ENCODE measurements around the gene MAST3.

Gene MAST3

DNA sequence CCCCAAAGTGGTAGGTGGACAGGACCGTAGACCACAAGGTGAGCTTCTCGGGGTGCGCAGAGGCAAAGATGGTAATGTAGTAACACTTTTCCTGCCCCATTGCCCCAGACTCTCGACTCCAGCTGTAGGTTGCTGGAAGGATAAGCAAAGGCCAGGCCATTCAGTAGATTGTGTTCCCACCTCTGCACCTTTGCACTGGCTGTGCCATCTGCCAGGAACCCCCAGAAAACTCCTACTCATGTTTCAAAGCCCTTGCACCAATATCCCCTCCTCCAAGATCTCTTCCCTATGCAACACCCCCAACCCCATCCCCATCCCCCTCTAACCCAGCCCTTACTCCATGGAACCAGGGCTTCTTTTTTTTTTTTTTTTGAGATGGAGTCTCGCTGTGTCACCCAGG is 29.2 kb upstream of the MAST3 start:
- no peak overlapping the region for H3K27ac ChIP-seq
- TF ChIP-seq ZFX (IDR thresholded peaks at IDR 0.05): no peak
- TF ChIP-seq, protein P1, sequence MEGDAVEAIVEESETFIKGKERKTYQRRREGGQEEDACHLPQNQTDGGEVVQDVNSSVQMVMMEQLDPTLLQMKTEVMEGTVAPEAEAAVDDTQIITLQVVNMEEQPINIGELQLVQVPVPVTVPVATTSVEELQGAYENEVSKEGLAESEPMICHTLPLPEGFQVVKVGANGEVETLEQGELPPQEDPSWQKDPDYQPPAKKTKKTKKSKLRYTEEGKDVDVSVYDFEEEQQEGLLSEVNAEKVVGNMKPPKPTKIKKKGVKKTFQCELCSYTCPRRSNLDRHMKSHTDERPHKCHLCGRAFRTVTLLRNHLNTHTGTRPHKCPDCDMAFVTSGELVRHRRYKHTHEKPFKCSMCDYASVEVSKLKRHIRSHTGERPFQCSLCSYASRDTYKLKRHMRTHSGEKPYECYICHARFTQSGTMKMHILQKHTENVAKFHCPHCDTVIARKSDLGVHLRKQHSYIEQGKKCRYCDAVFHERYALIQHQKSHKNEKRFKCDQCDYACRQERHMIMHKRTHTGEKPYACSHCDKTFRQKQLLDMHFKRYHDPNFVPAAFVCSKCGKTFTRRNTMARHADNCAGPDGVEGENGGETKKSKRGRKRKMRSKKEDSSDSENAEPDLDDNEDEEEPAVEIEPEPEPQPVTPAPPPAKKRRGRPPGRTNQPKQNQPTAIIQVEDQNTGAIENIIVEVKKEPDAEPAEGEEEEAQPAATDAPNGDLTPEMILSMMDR (conservative IDR thresholded peaks at IDR 0.05): no peak

DNA sequence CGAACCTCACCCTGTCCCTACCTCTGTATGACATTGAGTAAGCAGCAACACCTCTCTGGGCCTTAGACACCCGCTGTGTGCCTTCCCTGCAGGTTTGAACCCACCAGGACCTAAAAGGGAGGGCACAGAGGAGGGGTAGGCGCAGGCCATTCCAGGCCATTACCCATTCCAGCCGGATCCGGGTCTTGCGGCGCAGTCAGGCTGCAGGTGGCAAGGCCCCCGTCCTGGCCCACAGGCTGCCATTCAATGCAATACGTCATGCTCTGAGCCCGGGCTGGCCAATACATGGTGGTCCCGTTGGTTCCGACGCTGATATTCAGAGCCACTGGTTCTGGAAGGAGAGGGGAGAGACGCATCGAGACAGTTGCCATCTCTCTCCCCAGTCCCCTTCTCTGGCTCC is 28.2 kb upstream of the MAST3 start:
- no peak overlapping the region for H3K27ac ChIP-seq
- TF ChIP-seq, protein P1 (conservative IDR thresholded peaks at IDR 0.05): no peak
- no peak for TF ChIP-seq ZFX (IDR thresholded peaks at IDR 0.05)

DNA sequence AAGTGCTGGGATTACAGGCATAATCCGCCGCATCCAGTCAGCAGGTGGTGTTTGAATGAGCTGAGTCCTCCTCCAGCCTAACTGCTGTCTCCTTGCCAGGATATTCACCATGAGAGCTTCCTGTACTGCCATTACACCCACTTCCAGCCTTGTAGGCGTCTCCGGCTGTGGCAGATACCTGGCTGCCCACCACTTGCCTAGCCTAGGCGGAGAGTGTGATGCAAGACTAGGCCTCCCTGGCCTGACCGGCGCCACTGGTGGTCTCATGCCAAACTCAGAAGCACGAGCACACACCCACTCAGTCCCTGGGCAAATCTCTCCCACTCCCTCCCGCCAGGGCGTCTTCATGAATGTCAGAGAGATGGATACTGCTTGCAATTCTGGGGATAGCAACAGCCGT is 27.4 kb upstream of the MAST3 start:
- TF ChIP-seq ZFX (IDR thresholded peaks at IDR 0.05): no peak
- TF ChIP-seq, protein P1 (conservative IDR thresholded peaks at IDR 0.05): no peak
- H3K27ac ChIP-seq: no peak overlapping the region

GRCh38 chr19:18072335-18072734 is 25.2 kb upstream of the MAST3 start:
- H3K27ac ChIP-seq: no peak overlapping the region
- TF ChIP-seq, protein P1 (conservative IDR thresholded peaks at IDR 0.05): no peak
- no peak for TF ChIP-seq ZFX (IDR thresholded peaks at IDR 0.05)

DNA sequence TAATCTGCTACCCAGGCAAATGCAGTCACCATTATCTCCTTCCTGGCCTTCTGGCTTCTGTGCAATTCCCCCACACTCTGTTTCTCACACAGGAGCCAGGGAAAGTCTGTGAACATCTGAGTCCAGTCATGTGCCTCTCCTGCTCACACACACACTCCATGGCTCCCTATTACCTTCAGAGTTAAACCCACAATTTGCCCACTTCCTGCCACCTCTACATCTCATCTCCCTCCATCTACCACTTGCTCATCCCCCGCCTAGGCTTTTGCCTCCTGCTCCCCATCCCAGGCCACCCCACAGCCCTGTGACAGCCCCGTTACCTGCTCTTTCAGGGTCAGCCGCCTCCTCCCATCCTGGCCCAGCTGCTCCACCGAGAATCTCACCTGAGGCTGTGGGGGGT is 24.4 kb upstream of the MAST3 start:
- H3K27ac ChIP-seq: no peak overlapping the region
- no peak for TF ChIP-seq ZFX (IDR thresholded peaks at IDR 0.05)
- TF ChIP-seq, protein P1 (conservative IDR thresholded peaks at IDR 0.05): no peak

- no peak overlapping the region for H3K27ac ChIP-seq
- no peak for TF ChIP-seq ZFX (IDR thresholded peaks at IDR 0.05)
- TF ChIP-seq, protein P1 (conservative IDR thresholded peaks at IDR 0.05): no peak
Observed at GRCh38 chr19:18074192-18074591, 23.4 kb upstream of the MAST3 start.

- no peak for TF ChIP-seq ZFX (IDR thresholded peaks at IDR 0.05)
- TF ChIP-seq, protein P1 (conservative IDR thresholded peaks at IDR 0.05): no peak
- no peak overlapping the region for H3K27ac ChIP-seq
Observed at GRCh38 chr19:18083929-18084684, 13.5 kb upstream of the MAST3 start.
